Psoas muscle (tissue), 8 donors: Measurements from ENCODE around the gene SETDB2. TPM values are rescaled to one million over a fixed set of nuclear protein-coding genes. Genes with fewer than 3 reads are reported as not detected.

Experiments
- ATAC-seq, 4 donors: fragments of 200-7000 bp; cut with Tn5 transposase; one replicate each; pipeline ENCODE4 v1.9.1; 2020; ENCODE audit warnings: moderate library complexity in 3 of 4, mild to moderate bottlenecking in 2 of 4
- DNase-seq, 2 donors: peaks; one replicate each; pipeline ENCODE4 v3.0.0-alpha.2; 2020
- H3K27ac ChIP-seq: fragments of 200-600 bp; one replicate; pipeline ENCODE4 v1.8.0; 2022
- H3K27me3 ChIP-seq, 3 donors: fragments of 200-600 bp in 1 of 3; one replicate each; pipeline versions ENCODE4 v1.6.1 to v1.8.0; 2013 to 2022; ENCODE audit warnings: low read length in 2 of 3, mild to moderate bottlenecking in 2 of 3, moderate library complexity in 1 of 3; ENCODE audit not compliant: insufficient read depth in 3 of 3
- H3K36me3 ChIP-seq, 2 donors: fragments of 200-600 bp in 1 of 2; one replicate each; pipeline versions ENCODE4 v1.6.1 to v1.8.0; 2013 to 2022; ENCODE audit warnings: low read depth in 1 of 2, mild to moderate bottlenecking in 1 of 2, moderate library complexity in 1 of 2; ENCODE audit not compliant: insufficient read depth in 1 of 2
- H3K4me1 ChIP-seq: fragments of 200-600 bp; one replicate; pipeline ENCODE4 v1.8.0; 2022
- H3K4me3 ChIP-seq: fragments of 200-600 bp; one replicate; pipeline ENCODE4 v1.8.0; 2022; ENCODE audit warnings: mild to moderate bottlenecking
- H3K9me3 ChIP-seq: fragments of 200-600 bp; one replicate; pipeline ENCODE4 v1.8.0; 2022
- WGBS, 3 donors: extraction: QIAGEN DNeasy Blood & Tissue Kit; methylation state at CpG; one replicate each; pipeline versions ENCODE4 v1.1.6 to v1.1.7; 2013; 5-methylcytosine and 5-hydroxymethylcytosine counted together
- intact Hi-C, 2 donors: fragments of 100-400 bp; cut with DNase I; formaldehyde crosslinking; loops; one replicate each; pipeline versions ENCODE4 v1.11.0 to v1.14.2; 2022
- polyA plus RNA-seq, 3 donors: library from polyadenylated mRNA; stranded (reverse); fragments of 200-250 nt; gene quantifications; one replicate each; pipeline ENCODE4 v1.2.3, GENCODE V29; 2013
- total RNA-seq, 4 donors: library from RNA; stranded (reverse); fragmentation: NEBNext Ultra II Directional in 2 of 4; extraction: Animal tissue kit (Norgen Biotek cat#: 25700) in 2 of 4; gene quantifications; one replicate each; pipeline versions ENCODE4 v1.2.1 to v1.2.4, GENCODE V29; 2021 to 2023
- TF ChIP-seq, protein P1 (sequence below): fragments of 200-600 bp; IDR thresholded peaks from one replicate; pipeline ENCODE4 v1.8.0; 2022; ENCODE audit warnings: antibody characterized with exemption
- donor health status: healthy with polysubstance abuse.
- donor health status: DM: no; HTN: no; CAD: no; lungs with moderate emphysema.
- donor health status: Bipolar disorder and iron deficiency.
- donor health status: healthy.
- donor health status: DM: yes; HTN: yes; CAD: no.
- donor health status: DM: no; HTN: no; CAD: no.
- donor health status: DM: no; HTN: no; CAD: no.
- donor health status: DM: yes; HTN: yes; CAD: no.

The SETDB2 gene
- total and polyA plus RNA-seq, 7 donors = 1.7 to 7.9 (median 3.7) TPM

DNA sequence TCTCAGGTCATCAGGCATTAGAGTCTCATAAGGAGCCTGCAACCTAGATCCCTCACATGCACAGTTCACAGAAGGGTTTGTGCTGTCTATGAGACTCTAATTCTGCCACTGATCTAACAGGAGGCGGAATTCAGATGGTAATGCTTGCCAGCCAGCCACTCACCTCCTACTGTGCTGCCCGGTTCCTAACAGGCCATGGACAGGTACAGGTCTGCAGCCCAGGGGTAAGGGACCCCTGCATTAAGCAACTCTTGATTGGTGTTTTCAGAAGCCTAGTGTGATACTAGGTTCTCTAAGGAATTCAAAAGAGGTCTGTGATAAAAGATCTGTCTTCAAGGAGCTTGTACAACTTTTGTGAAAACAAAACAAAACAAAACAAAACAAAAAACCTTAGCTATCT lies 31.3 kb upstream of the SETDB2 start:
- Histone ChIP-seq H3K4me1 (no peaks in the 10 kb centered on the region), H3K27me3 (no peaks in the 10 kb centered on the region), H3K27ac (no peak overlapping the region), H3K9me3 (no peaks in the 10 kb centered on the region), H3K36me3 (no peaks in the 10 kb centered on the region), H3K4me3 (no peak overlapping the region)
- 72 to 90% (median 80%) methylated on average over 2 of the region's 2 CpGs for WGBS, 3 donors
- intact Hi-C loops = no loop called here
- DNase-seq (no peak), ATAC-seq (no peak)
- TF ChIP-seq, protein P1, sequence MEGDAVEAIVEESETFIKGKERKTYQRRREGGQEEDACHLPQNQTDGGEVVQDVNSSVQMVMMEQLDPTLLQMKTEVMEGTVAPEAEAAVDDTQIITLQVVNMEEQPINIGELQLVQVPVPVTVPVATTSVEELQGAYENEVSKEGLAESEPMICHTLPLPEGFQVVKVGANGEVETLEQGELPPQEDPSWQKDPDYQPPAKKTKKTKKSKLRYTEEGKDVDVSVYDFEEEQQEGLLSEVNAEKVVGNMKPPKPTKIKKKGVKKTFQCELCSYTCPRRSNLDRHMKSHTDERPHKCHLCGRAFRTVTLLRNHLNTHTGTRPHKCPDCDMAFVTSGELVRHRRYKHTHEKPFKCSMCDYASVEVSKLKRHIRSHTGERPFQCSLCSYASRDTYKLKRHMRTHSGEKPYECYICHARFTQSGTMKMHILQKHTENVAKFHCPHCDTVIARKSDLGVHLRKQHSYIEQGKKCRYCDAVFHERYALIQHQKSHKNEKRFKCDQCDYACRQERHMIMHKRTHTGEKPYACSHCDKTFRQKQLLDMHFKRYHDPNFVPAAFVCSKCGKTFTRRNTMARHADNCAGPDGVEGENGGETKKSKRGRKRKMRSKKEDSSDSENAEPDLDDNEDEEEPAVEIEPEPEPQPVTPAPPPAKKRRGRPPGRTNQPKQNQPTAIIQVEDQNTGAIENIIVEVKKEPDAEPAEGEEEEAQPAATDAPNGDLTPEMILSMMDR = no peak

DNA sequence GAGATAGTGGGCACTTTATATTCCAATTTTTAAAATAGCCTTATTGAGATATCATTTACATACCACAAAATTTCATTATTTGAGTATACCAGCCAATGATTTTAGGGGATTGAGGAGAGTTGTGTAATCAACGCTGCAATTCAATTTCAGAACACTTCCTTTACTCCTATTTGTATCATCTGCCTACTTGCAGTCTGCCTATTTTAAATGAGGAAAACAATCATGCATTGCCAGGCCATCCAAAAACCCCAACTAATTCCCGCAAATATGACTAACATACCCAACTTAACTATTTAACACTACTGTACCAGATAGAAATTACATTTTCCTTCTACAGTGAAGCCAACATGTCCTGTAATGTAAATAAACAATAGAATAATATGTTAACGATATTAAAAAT lies 26.9 kb upstream of the SETDB2 start:
- intact Hi-C loops = no loop called here

DNA sequence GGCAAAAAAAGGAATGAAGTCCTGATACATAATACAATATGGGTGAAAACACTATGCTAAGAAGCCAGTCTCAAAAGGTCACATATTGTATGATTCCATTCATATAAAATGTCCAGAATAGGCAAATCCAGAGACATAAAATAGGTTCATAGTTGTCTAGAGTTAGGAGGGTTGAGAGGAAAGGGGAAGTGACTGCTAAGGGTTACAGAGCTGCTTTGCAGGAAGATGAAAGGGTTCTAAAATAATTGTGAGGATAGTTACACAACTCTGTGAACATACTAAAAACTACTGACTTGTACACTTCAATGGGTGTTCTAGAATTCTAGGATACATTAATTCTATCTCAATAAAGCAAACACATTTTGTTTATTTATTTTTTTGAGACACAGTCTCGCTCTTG lies 25.9 kb upstream of the SETDB2 start:
- no peak for DNase-seq
- H3K36me3 ChIP-seq = no peaks in the 10 kb centered on the region
- ATAC-seq = no peak
- 96 to 100% (median 98%) methylated on average over 1 of the region's 1 CpG for WGBS, 3 donors
- H3K27ac ChIP-seq = no peak overlapping the region
- TF ChIP-seq, protein P1 = no peak
- no peak overlapping the region for H3K4me3 ChIP-seq
- no peaks in the 10 kb centered on the region for H3K9me3 ChIP-seq
- no peaks in the 10 kb centered on the region for H3K4me1 ChIP-seq
- H3K27me3 ChIP-seq = no peaks in the 10 kb centered on the region
- intact Hi-C loops = no loop called here

More for the DNA sequence above, 26.9 kb upstream of the SETDB2 start:
- WGBS, 3 donors = 90 to 93% (median 93%) methylated on average over 3 of the region's 3 CpGs
- Histone ChIP-seq H3K27me3 (no peaks in the 10 kb centered on the region), H3K27ac (no peak overlapping the region), H3K4me1 (no peaks in the 10 kb centered on the region), H3K9me3 (no peaks in the 10 kb centered on the region), H3K4me3 (no peak overlapping the region), H3K36me3 (no peaks in the 10 kb centered on the region)
- TF ChIP-seq, protein P1 = no peak
- DNase-seq (no peak), ATAC-seq (no peak)

DNA sequence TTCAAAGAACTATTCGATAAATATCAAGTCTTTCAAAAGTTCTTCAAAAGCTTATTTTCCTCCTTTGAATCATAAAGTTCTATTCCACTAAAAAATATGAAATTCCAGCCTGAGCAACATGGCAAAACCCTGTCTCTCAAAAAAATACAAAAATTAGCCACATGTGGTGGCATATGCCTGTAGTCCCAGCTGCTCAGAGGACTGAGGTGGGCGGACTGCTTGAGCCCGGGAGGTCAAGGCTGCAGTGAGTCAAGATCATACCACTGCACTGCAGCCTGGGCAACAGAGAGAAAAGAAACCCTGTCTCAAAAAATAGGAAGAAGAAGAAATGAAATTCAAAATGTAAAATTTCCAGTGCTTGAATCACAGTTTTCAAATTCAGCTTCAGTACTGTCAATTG lies 24.8 kb upstream of the SETDB2 start:
- H3K36me3 ChIP-seq = no peaks in the 10 kb centered on the region
- intact Hi-C loops = no loop called here
- H3K27me3 ChIP-seq = no peaks in the 10 kb centered on the region
- TF ChIP-seq, protein P1 = no peak
- DNase-seq = no peak
- no peak overlapping the region for H3K4me3 ChIP-seq
- H3K9me3 ChIP-seq = no peaks in the 10 kb centered on the region
- 71 to 76% (median 76%) methylated on average over 3 of the region's 3 CpGs for WGBS, 3 donors
- H3K27ac ChIP-seq = no peak overlapping the region
- H3K4me1 ChIP-seq = no peaks in the 10 kb centered on the region
- no peak for ATAC-seq

DNA sequence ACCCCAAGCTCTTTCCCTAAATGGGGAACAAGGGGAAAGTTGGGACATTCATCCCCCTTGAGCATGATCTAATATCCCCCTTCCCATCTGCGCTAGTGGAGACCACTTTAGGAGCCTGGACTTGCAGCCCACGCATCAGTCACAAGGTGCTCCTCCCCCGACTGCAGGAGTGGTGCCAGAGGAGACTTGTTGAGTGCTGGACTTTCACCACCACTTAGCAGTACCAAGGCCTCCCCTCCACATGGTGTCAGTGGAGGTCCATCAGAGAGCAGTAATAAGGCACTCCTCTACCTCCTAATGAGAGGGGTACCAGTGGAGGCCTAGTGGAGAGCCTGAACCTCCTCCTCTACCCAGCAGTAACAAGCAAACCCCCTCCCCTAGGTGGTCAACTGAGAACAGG lies 22.7 kb upstream of the SETDB2 start:
- Histone ChIP-seq H3K27me3 (no peaks in the 10 kb centered on the region), H3K4me3 (no peak overlapping the region), H3K36me3 (no peaks in the 10 kb centered on the region), H3K4me1 (no peaks in the 10 kb centered on the region), H3K9me3 (no peaks in the 10 kb centered on the region), H3K27ac (no peak overlapping the region)
- ATAC-seq (no peak), DNase-seq (no peak)
- intact Hi-C loops = no loop called here
- TF ChIP-seq, protein P1 = no peak
- WGBS, 3 donors = 82 to 89% (median 85%) methylated on average over 3 of the region's 3 CpGs
